DMS114 treated with DMSO at 0.1 percent for 48 hours (cell line): ENCODE data around the gene CTIF.

ENCODE experiments used
- DNase-seq: peaks from one replicate; lab custom pipeline; 2025; ENCODE audit not compliant: unreplicated experiment; lab: John Stamatoyannopoulos, UW

The CTIF gene

GRCh38 chr18:48782381-48782861 lies 243.6 kb downstream of the CTIF start:
- no peak for DNase-seq

- DNase-seq = no peak
These were observed 245.0 kb downstream of the CTIF start for GRCh38 chr18:48783616-48784520.

GRCh38 chr18:48784656-48785055 lies 245.8 kb downstream of the CTIF start:
- DNase-seq = no peak

- DNase-seq = no peak
These were observed 246.3 kb downstream of the CTIF start for GRCh38 chr18:48785091-48785614.

- DNase-seq = no peak
These were observed 247.1 kb downstream of the CTIF start for GRCh38 chr18:48785736-48786454.

GRCh38 chr18:48786455-48787202 lies 247.8 kb downstream of the CTIF start:
- no peak for DNase-seq

GRCh38 chr18:48787203-48788151 lies 248.6 kb downstream of the CTIF start:
- no peak for DNase-seq

- no peak for DNase-seq
These were observed 249.5 kb downstream of the CTIF start for GRCh38 chr18:48788373-48788772.

GRCh38 chr18:48789259-48789812 lies 250.5 kb downstream of the CTIF start:
- DNase-seq = no peak

- no peak for DNase-seq
These were observed 251.5 kb downstream of the CTIF start for GRCh38 chr18:48790226-48790863.

- no peak for DNase-seq
These were observed 252.2 kb downstream of the CTIF start for GRCh38 chr18:48790869-48791635.

GRCh38 chr18:48791636-48792105 lies 252.8 kb downstream of the CTIF start:
- no peak for DNase-seq

- no peak for DNase-seq
These were observed 253.3 kb downstream of the CTIF start for GRCh38 chr18:48792141-48792540.

- no peak for DNase-seq
These were observed 254.0 kb downstream of the CTIF start for GRCh38 chr18:48792611-48793380.

GRCh38 chr18:48794251-48794970 lies 255.6 kb downstream of the CTIF start:
- DNase-seq = no peak

GRCh38 chr18:48795696-48796095 lies 256.9 kb downstream of the CTIF start:
- DNase-seq = no peak
